Right kidney (tissue), 1 donor: ENCODE measurements around the gene PRXL2B.
"Not testable (repeated sequence)": the region's sequence is repeated elsewhere in the genome, so short reads cannot be mapped to it uniquely, and the experiment has no call there.

Experiments
- DNase-seq: peaks from one replicate; pipeline ENCODE4 v3.0.0-alpha.2; 2016

The PRXL2B gene

GRCh38 chr1:2614145-2614544, 27.6 kb downstream of the PRXL2B start:
- no peak for DNase-seq

DNA sequence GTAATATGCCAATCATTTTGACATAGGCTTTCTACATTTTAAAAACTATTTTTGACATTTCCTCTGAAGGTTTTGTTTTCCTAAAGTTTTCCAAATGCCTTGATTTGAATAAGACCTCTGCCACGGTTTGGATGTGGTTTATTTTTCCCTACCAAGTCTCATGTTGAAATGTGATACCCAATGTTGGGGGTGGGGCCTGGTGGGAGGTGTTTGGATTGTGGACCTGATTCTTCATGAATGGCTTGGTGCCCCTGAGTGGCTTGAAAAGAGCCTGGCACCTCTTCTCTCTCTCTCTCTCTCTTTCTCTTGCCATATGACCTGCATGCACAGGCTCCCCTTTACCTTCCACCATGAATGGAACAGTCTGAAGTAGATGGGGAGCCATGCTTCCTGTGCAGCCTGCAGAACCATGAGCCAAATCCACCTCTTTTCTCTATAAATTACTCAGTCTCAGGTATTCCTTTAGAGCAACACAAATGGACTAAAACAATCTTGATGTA, 31.4 kb downstream of the PRXL2B start:
- DNase-seq, result no peak

GRCh38 chr1:2623571-2624337, 37.2 kb downstream of the PRXL2B start:
- no peak for DNase-seq

DNA sequence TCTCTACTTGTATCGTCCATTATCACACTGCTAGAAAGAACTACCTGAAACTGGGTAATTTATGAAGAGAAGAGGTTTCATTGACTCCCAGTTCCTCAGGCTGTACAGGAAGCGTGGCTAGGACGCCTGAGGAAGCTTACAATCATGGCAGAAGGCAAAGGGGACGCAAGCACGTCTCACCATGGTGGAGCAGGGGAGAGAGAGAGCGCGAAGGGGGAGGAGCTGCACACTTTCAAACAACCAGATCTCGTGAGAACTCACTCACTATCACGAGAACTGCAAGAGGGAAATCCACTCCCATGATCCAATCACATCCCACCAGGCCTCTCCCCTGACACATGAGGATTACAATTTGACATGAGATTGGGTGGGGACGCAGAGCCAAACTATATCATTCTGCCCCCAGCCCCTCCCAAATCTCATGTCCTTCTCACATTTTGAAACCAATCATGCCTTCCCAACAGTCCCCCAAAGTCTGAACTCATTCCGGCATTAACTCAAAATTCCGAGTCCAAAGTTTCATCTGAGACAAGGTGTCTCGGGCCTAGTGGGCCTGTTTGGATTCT, 38.2 kb downstream of the PRXL2B start:
- DNase-seq, result no peak

GRCh38 chr1:2625311-2625710, 38.7 kb downstream of the PRXL2B start:
- DNase-seq, result no peak

- not testable (repeated sequence) for DNase-seq
These were observed 39.2 kb downstream of the PRXL2B start for GRCh38 chr1:2625748-2626147.

DNA sequence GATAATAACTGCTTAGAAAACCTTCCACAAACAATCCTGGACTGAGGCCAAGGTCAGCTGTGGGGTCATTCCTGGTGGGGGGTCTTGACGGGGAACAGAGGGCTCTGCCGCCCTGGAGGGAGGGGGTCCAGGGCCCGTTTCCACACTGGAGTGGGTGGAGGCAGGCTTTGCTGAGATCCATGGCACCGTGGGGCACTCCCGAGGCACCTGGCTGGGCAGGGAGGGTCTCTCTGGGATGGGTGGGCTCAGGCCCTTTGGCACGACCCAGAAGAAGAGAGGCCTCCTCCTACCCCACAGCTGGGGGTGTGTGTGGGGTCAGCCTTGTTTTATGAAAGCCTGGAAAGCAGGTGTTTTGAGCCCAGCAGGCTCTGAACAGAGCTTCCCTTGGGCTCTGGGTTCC, 41.2 kb downstream of the PRXL2B start:
- DNase-seq, result no peak

GRCh38 chr1:2628191-2628932, 41.8 kb downstream of the PRXL2B start:
- DNase-seq, result no peak

DNA sequence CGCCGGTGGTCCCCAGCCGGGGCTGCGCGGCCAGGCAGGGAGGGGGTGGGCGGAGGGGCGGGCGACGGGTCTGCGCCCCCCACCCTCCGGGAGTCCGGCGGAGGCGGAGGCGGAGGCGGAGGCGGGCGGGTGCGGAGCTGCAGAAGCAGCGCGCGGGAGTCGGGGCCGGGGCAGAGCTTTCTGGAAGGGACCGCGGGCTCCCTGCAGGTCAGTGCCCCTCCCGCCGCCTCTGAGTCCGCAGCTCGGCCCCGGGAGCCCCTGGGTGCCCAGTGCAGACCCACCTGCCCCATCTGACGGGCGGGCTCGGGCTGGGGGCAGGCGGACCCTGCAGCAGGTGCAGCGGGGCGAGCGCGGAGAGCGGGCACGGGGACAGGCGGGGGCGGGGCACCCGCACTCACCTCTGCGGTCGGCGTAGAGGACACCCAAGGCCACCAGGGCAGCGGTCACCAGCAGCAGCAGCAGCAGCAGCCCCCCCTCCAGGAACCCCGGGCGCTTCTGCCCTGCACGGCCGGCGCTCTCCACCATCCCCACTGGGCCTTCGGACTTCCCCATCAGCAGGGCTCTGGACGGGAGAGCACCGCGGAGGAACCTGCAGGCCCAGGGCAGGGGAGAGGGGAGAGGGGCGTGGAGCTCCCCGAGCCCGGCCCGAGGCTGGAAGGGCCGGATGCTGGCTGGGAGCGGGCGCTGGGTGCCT, 42.5 kb downstream of the PRXL2B start:
- no peak for DNase-seq

GRCh38 chr1:2629627-2630497, 43.3 kb downstream of the PRXL2B start:
- no peak for DNase-seq

GRCh38 chr1:2630498-2631135, 44.0 kb downstream of the PRXL2B start:
- DNase-seq, result no peak

- no peak for DNase-seq
These were observed 44.8 kb downstream of the PRXL2B start for GRCh38 chr1:2631136-2632050.

DNA sequence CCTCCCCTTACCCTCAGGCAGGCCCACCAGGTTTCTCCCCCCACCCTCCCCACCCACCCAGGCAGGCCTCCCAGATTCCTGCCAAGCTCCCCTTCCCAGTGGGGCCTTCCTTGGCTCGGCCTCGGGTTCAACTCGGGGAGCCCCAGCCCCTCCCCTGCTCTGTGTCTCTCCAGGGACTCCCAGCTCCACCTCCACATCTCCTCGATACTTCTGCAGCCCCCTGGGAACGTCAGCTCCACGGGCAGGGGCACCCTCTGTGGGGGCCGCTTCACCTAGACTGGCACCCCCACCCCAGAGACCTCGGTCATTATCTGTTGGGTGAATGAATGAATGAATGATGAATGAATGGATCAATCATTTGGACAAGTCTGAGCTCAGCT, 45.5 kb downstream of the PRXL2B start:
- DNase-seq, result no peak

DNA sequence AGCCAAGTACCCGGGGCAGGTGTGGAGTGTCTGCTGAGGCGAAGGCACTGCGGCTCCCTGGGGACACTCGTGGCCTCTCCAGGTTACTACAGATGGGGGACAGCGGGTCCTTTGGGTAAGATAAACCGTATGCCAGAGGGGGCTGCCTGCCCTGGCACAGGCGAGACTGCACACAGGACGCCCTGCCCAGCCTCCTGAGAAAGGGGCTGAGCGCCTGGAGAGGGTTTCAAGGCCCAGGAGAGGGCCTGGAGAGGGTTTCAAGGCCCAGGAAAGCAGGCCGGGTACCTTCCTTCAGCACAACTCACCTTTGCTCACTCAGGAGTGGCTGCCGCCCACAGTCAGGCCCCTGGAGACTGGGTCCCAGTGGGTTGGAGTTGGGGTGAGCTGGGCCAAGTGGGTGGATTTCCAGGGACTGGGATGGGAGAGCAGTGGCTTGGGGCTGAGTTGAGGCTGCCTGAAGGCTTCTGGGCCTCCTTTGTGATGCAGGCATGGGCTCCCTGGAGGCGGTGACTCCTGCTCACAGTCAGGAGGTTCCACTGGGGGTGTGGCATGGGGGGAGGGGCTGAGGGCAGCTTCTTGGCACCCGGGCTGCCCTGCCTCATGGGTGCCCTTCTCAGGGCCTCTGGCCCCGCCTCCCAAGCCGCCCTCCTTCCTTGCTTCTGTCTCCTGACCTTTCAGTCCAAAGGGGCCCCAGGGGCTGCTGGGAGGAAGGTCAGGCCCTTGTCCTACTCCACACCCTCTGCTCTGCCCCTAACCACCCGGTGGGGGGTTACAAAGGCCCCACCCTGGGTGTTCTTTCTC, 46.2 kb downstream of the PRXL2B start, which contains the start of gene MMEL1:
MMEL1 (minus strand) TSS at position 456 of the 801 bp plus-strand sequence. CDS start 3,532 bp downstream, outside the sequence.
- no peak for DNase-seq

- no peak for DNase-seq
These were observed 46.9 kb downstream of the PRXL2B start for GRCh38 chr1:2633366-2633935.

- no peak for DNase-seq
These were observed 47.4 kb downstream of the PRXL2B start for GRCh38 chr1:2633936-2634491.

GRCh38 chr1:2635361-2636010, 48.9 kb downstream of the PRXL2B start:
- no peak for DNase-seq

- DNase-seq, result no peak
These were observed 50.2 kb downstream of the PRXL2B start for GRCh38 chr1:2636733-2637132.
